Measurements from ENCODE around the gene SLC35C1.

DNA sequence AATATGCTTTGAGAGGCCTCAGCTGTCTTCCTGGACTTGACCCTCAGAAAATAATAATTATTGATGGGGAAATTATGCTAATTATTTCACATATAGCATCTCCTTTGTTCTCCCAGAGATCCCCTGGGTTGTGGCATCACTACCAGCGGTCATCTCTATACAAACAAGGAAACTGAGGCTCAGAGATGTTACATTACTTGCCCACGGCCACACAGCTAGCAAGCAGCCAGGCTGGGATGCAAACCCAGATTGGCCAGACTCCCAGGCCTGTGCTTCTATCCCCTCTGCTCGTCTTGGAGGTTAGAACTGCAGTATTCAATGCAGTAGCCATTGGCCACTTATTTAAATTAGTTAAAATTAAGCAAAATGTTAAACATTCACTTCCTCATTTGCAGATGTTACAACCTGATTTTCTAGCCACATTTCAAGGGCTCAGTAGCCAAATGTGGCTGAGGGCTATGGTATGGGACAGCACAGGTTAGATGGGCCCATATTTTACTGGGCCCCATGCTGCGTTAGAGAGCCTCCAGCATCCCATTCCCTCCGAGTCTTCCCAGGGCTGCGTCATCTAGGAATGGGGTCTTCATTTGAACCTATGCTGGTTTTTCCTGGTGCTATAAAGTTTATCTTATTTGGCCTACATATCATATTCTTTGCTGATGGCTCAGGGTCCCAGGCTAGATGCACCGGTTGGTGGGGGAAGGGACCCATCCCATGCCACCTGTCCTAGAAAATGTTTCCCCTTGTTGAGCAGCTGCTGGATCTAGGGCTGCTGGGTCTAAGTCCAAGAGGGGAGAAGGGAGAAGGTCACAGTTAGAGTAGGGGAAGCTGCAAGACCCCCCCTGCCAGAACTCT is 2.2 kb downstream of the SLC35C1 start:
- TF ChIP-seq, protein P1, sequence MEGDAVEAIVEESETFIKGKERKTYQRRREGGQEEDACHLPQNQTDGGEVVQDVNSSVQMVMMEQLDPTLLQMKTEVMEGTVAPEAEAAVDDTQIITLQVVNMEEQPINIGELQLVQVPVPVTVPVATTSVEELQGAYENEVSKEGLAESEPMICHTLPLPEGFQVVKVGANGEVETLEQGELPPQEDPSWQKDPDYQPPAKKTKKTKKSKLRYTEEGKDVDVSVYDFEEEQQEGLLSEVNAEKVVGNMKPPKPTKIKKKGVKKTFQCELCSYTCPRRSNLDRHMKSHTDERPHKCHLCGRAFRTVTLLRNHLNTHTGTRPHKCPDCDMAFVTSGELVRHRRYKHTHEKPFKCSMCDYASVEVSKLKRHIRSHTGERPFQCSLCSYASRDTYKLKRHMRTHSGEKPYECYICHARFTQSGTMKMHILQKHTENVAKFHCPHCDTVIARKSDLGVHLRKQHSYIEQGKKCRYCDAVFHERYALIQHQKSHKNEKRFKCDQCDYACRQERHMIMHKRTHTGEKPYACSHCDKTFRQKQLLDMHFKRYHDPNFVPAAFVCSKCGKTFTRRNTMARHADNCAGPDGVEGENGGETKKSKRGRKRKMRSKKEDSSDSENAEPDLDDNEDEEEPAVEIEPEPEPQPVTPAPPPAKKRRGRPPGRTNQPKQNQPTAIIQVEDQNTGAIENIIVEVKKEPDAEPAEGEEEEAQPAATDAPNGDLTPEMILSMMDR (conservative IDR thresholded peaks at IDR 0.05; ENCODE audit: low read depth, low read length) = no peak
- no peak for TF ChIP-seq EZH2phosphoT487 (IDR thresholded peaks at IDR 0.05; ENCODE audit: borderline replicate concordance, low read length)
